HG03064 (cell line): ENCODE data around the gene BMP2.

Source experiments
- ATAC-seq: cut with Tn5 transposase; IDR thresholded peaks from one replicate; pipeline ENCODE4 v1.9.1; 2021; ENCODE audit warnings: low read depth; ENCODE audit not compliant: unreplicated experiment

BMP2 gene

GRCh38 chr20:6767536-6768227 is at the start of gene BMP2:
Gene BMP2, plus strand, starts transcription at chr20:6767686. Its CDS starts 2,441 bp downstream, at chr20:6770127.
- no peak for ATAC-seq

GRCh38 chr20:6718662-6719368 is 48.7 kb upstream of the BMP2 start:
- ATAC-seq, result no peak

GRCh38 chr20:6719369-6719721 is 48.1 kb upstream of the BMP2 start:
- no peak for ATAC-seq

GRCh38 chr20:6726761-6727160 is 40.7 kb upstream of the BMP2 start:
- no peak for ATAC-seq

- no peak for ATAC-seq
These were observed 36.7 kb upstream of the BMP2 start for GRCh38 chr20:6730672-6731328.

- no peak for ATAC-seq
These were observed 35.5 kb upstream of the BMP2 start for GRCh38 chr20:6732001-6732447.

- no peak for ATAC-seq
These were observed 34.6 kb upstream of the BMP2 start for GRCh38 chr20:6732851-6733250.

- no peak for ATAC-seq
These were observed 33.5 kb upstream of the BMP2 start for GRCh38 chr20:6733965-6734364.

GRCh38 chr20:6735942-6736845 is 31.3 kb upstream of the BMP2 start:
- ATAC-seq, result no peak

- ATAC-seq, result no peak
These were observed 28.1 kb upstream of the BMP2 start for GRCh38 chr20:6739406-6739805.

GRCh38 chr20:6740096-6740495 is 27.4 kb upstream of the BMP2 start:
- ATAC-seq, result no peak

GRCh38 chr20:6744180-6744579 is 23.3 kb upstream of the BMP2 start:
- ATAC-seq, result no peak

- ATAC-seq, result no peak
These were observed 22.7 kb upstream of the BMP2 start for GRCh38 chr20:6744805-6745204.

GRCh38 chr20:6746901-6747609 is 20.4 kb upstream of the BMP2 start:
- no peak for ATAC-seq

GRCh38 chr20:6750438-6750837 is 17.0 kb upstream of the BMP2 start:
- no peak for ATAC-seq

GRCh38 chr20:6756693-6757595 is 10.5 kb upstream of the BMP2 start:
- no peak for ATAC-seq

- ATAC-seq, result no peak
These were observed 2.9 kb upstream of the BMP2 start for GRCh38 chr20:6764619-6765018.

- no peak for ATAC-seq
These were observed 1.9 kb upstream of the BMP2 start for GRCh38 chr20:6765469-6766058.

GRCh38 chr20:6766433-6766832 is 1.1 kb upstream of the BMP2 start:
- ATAC-seq, result no peak
